H1 (cell line): Measurements from ENCODE around the gene OR10A4. TPM values are rescaled to one million over a fixed set of nuclear protein-coding genes. Genes with fewer than 3 reads are reported as not detected.

ENCODE experiments used
- CTCF ChIA-PET: fragments of 300-600 bp; sonication (Branson Sonifier 250); formaldehyde crosslinking; loops from one replicate; lab custom pipeline; 2021; ENCODE audit not compliant: partially characterized antibody; lab: Charles Lee
- POLR2A ChIA-PET: fragments of 300-600 bp; sonication (Branson Sonifier 250); formaldehyde crosslinking; loops from one replicate; lab custom pipeline; 2021; ENCODE audit warnings: inconsistent platforms; ENCODE audit not compliant: partially characterized antibody; lab: Charles Lee
- DNase-seq, 2 experiments: peaks; one replicate each; pipeline versions ENCODE4 v3.0.0 to v3.0.0-alpha.2; 2010 to 2022; ENCODE audit warnings: low spot score in 2 of 2, low read depth in 1 of 2, mixed read lengths in 1 of 2
- FAIRE-seq: peaks from 2 replicates; lab custom pipeline; 2011; peaks lifted over from hg19 to GRCh38; lab: Jason Lieb, UNC
- H2AFZ ChIP-seq: 2 replicates; pipeline ENCODE4 v1.8.1; 2012; ENCODE audit warnings: low read length, inconsistent platforms
- H2AK5ac ChIP-seq: 2 replicates; pipeline ENCODE4 v1.6.1; 2013; ENCODE audit warnings: low read depth, low read length
- H2BK120ac ChIP-seq: replicated peaks from 2 replicates; pipeline ENCODE3; 2013; ENCODE audit warnings: low read depth, low read length, inconsistent platforms
- H2BK12ac ChIP-seq: 2 replicates; pipeline ENCODE4 v1.6.1; 2013; ENCODE audit warnings: low read depth, low read length
- H2BK15ac ChIP-seq: 2 replicates; pipeline ENCODE4 v1.6.1; 2013; ENCODE audit warnings: low read length
- H2BK20ac ChIP-seq: 2 replicates; pipeline ENCODE4 v1.6.1; 2013; ENCODE audit warnings: low read length
- H2BK5ac ChIP-seq: 2 replicates; pipeline ENCODE4 v1.6.1; 2013; ENCODE audit warnings: low read depth, low read length
- H3K14ac ChIP-seq: 2 replicates; pipeline ENCODE4 v1.6.1; 2013; ENCODE audit warnings: inconsistent platforms; ENCODE audit not compliant: insufficient read length
- H3K18ac ChIP-seq: 2 replicates; pipeline ENCODE4 v1.6.1; 2013; ENCODE audit warnings: low read length; ENCODE audit errors: extremely low read depth
- H3K23ac ChIP-seq: 2 replicates; pipeline ENCODE4 v1.6.1; 2013; ENCODE audit warnings: inconsistent platforms; ENCODE audit not compliant: insufficient read length
- H3K23me2 ChIP-seq: 2 replicates; pipeline ENCODE4 v1.6.1; 2013; ENCODE audit warnings: low read depth, low read length
- H3K27ac ChIP-seq: 2 replicates; pipeline ENCODE4 v1.6.1; 2011; ENCODE audit warnings: low read depth, low read length, inconsistent platforms
- H3K27me3 ChIP-seq, 4 experiments: replicated peaks in 1 of 4; 1 replicate in 1 of 4; 2 replicates in 3 of 4; pipeline versions ENCODE4 v1.6.1 to v1.8.1; 2011 to 2013; ENCODE audit warnings: low read length in 3 of 4, mild to moderate bottlenecking in 3 of 4, inconsistent platforms in 2 of 4, mixed read lengths in 2 of 4, moderate library complexity in 1 of 4; ENCODE audit not compliant: control insufficient read depth in 3 of 4, insufficient read depth in 3 of 4; ENCODE audit errors: extremely low read depth in 1 of 4
- H3K36me3 ChIP-seq, 4 experiments: 2 replicates each; pipeline versions ENCODE4 v1.6.1 to v1.8.1; 2011 to 2013; ENCODE audit warnings: mild to moderate bottlenecking in 4 of 4, low read length in 3 of 4, moderate library complexity in 2 of 4, control low read depth in 1 of 4, inconsistent platforms in 1 of 4; ENCODE audit not compliant: insufficient read depth in 4 of 4, control insufficient read depth in 2 of 4
- H3K4ac ChIP-seq: replicated peaks from 2 replicates; pipeline ENCODE3; 2013; ENCODE audit warnings: low read length, low read depth, mixed read lengths, inconsistent platforms; ENCODE audit not compliant: insufficient read length
- H3K4me1 ChIP-seq, 4 experiments: replicated peaks in 1 of 4; 1 replicate in 1 of 4; 2 replicates in 3 of 4; pipeline versions ENCODE4 v1.6.1 to v1.8.1; 2011 to 2013; ENCODE audit warnings: low read length in 3 of 4, inconsistent platforms in 2 of 4, mixed read lengths in 1 of 4; ENCODE audit not compliant: insufficient read depth in 4 of 4, control insufficient read depth in 3 of 4
- H3K4me2 ChIP-seq, 2 experiments: 2 replicates each; pipeline versions ENCODE4 v1.6.1 to v1.8.1; 2011 to 2013; ENCODE audit warnings: low read depth in 2 of 2, low read length in 2 of 2, control low read depth in 1 of 2, inconsistent platforms in 1 of 2, mild to moderate bottlenecking in 1 of 2; ENCODE audit not compliant: insufficient read depth in 1 of 2
- H3K4me3 ChIP-seq, 4 experiments: fragments of 200-600, 300-600 bp in 1 of 4; sonication (generic), shearing (Covaris generic), sonication (Bioruptor Twin) in 1 of 4; 2 replicates each; pipeline versions ENCODE4 v1.5.1 to v1.8.1; 2011 to 2016; ENCODE audit warnings: low read length in 4 of 4, low read depth in 3 of 4, control low read depth in 2 of 4, inconsistent platforms in 2 of 4, mild to moderate bottlenecking in 2 of 4, mixed read lengths in 1 of 4, moderate library complexity in 1 of 4; ENCODE audit not compliant: insufficient read depth in 2 of 4; ENCODE audit errors: extremely low read depth in 1 of 4
- H3K56ac ChIP-seq: replicated peaks from 2 replicates; pipeline ENCODE3; 2013; ENCODE audit warnings: low read depth, mild to moderate bottlenecking, mixed read lengths, low read length, inconsistent platforms; ENCODE audit not compliant: insufficient read length
- H3K79me1 ChIP-seq: 2 replicates; pipeline ENCODE4 v1.6.1; 2013; ENCODE audit warnings: low read depth, low read length, control low read depth
- H3K79me2 ChIP-seq, 2 experiments: 2 replicates each; pipeline versions ENCODE4 v1.6.1 to v1.8.1; 2012 to 2013; ENCODE audit warnings: low read length in 2 of 2, mild to moderate bottlenecking in 2 of 2, inconsistent platforms in 1 of 2; ENCODE audit not compliant: insufficient read depth in 2 of 2, control insufficient read depth in 1 of 2
- H3K9ac ChIP-seq, 4 experiments: replicated peaks in 1 of 4; 1 replicate in 1 of 4; 2 replicates in 3 of 4; pipeline versions ENCODE4 v1.6.1 to v1.8.1; 2011 to 2013; ENCODE audit warnings: low read depth in 3 of 4, low read length in 3 of 4, control low read depth in 2 of 4, mild to moderate bottlenecking in 2 of 4, moderate library complexity in 2 of 4, inconsistent platforms in 1 of 4; ENCODE audit errors: extremely low read depth in 1 of 4
- H3K9me3 ChIP-seq, 2 experiments: 2 replicates each; pipeline versions ENCODE4 v1.6.1 to v1.8.1; 2012 to 2013; ENCODE audit warnings: mild to moderate bottlenecking in 2 of 2, moderate library complexity in 2 of 2, control low read depth in 1 of 2, inconsistent platforms in 1 of 2, low read depth in 1 of 2, low read length in 1 of 2, mixed read lengths in 1 of 2; ENCODE audit not compliant: insufficient read depth in 2 of 2
- H4K20me1 ChIP-seq, 2 experiments: replicated peaks in 1 of 2; 2 replicates each; pipeline versions ENCODE3 to v1.8.1; 2011 to 2013; ENCODE audit warnings: inconsistent platforms in 2 of 2, low read length in 2 of 2, mild to moderate bottlenecking in 1 of 2; ENCODE audit not compliant: insufficient read depth in 2 of 2, control insufficient read depth in 1 of 2
- H4K5ac ChIP-seq: 2 replicates; pipeline ENCODE4 v1.6.1; 2013; ENCODE audit warnings: low read length, low read depth, mixed read lengths, inconsistent platforms; ENCODE audit not compliant: insufficient read length
- H4K8ac ChIP-seq: 2 replicates; pipeline ENCODE4 v1.8.0; 2013; ENCODE audit warnings: mild to moderate bottlenecking, moderate library complexity, low read length, inconsistent platforms; ENCODE audit not compliant: insufficient read depth; ENCODE audit errors: extremely low read depth
- H4K91ac ChIP-seq: replicated peaks from 2 replicates; pipeline ENCODE3; 2013; ENCODE audit warnings: low read length, mixed read lengths, inconsistent platforms; ENCODE audit not compliant: insufficient read length
- CEBPB ChIP-seq: IDR thresholded peaks from 2 replicates; pipeline ENCODE4 v1.6.1; 2012; ENCODE audit warnings: low read depth, low read length
- EP300 ChIP-seq, 2 experiments: IDR thresholded peaks; 1 replicate in 1 of 2; 2 replicates in 1 of 2; pipeline ENCODE4 v1.6.1; 2011 to 2012; ENCODE audit warnings: low read depth in 2 of 2, low read length in 2 of 2, mild to moderate bottlenecking in 2 of 2, borderline replicate concordance in 1 of 2, inconsistent platforms in 1 of 2, moderate library complexity in 1 of 2
- HDAC6 ChIP-seq: IDR thresholded peaks from one replicate; pipeline ENCODE4 v1.7.1; 2012; ENCODE audit warnings: low read depth, mild to moderate bottlenecking, inconsistent platforms, low read length, moderate library complexity
- JUN ChIP-seq: IDR thresholded peaks from 2 replicates; pipeline ENCODE4 v1.6.1; 2011; ENCODE audit warnings: low read depth, mild to moderate bottlenecking, improper control_type of control experiment, low read length
- NRF1 ChIP-seq: IDR thresholded peaks from 2 replicates; pipeline ENCODE4 v1.6.1; 2011; ENCODE audit warnings: mild to moderate bottlenecking, low read depth, low read length, improper control_type of control experiment
- PHF8 ChIP-seq: fragments of 200-600 bp; sonication (generic); conservative IDR thresholded peaks from 2 replicates; pipeline ENCODE4 v1.7.1; 2012; ENCODE audit warnings: low read depth, mild to moderate bottlenecking, inconsistent platforms, low read length, moderate library complexity
- SP1 ChIP-seq: IDR thresholded peaks from 2 replicates; pipeline ENCODE4 v1.6.1; 2011; ENCODE audit warnings: low read depth, low read length
- TAF1 ChIP-seq: IDR thresholded peaks from 2 replicates; pipeline ENCODE4 v1.6.1; 2011; ENCODE audit warnings: mild to moderate bottlenecking, low read depth, low read length
- TBP ChIP-seq: IDR thresholded peaks from 2 replicates; pipeline ENCODE4 v1.6.1; 2011; ENCODE audit warnings: low read depth, low read length, improper control_type of control experiment
- TEAD4 ChIP-seq: IDR thresholded peaks from 2 replicates; pipeline ENCODE4 v1.6.1; 2012; ENCODE audit warnings: low read depth, low read length, inconsistent platforms, mixed read lengths
- WGBS, 2 experiments: shearing (Covaris generic) in 1 of 2; methylation state at CpG; one replicate each; pipeline versions ENCODE4 v1.1.6 to v1.1.7; 2013 to 2015; ENCODE audit warnings: low lambda C conversion rate in 2 of 2, mixed read lengths in 2 of 2, inconsistent platforms in 1 of 2, low coverage in 1 of 2, missing lambda C conversion rate in 1 of 2; ENCODE audit not compliant: insufficient replicate concordance in 2 of 2, insufficient coverage in 1 of 2, insufficient read length in 1 of 2; ENCODE audit errors: extremely low coverage in 1 of 2, missing lambda C conversion rate in 1 of 2; 5-methylcytosine and 5-hydroxymethylcytosine counted together
- polyA plus RNA-seq, 7 experiments: library from polyadenylated mRNA; depleted of rRNA in 3 of 7; stranded (reverse) in 5 of 7; unstranded in 2 of 7; fragments of >200 nt in 5 of 7; fragments of 200-250 nt in 2 of 7; gene quantifications; 1 replicate in 5 of 7; 2 replicates in 1 of 7; 4 replicates in 1 of 7; pipeline versions ENCODE4 v1.2.1 to v1.2.3, GENCODE V29; 2011 to 2013; ENCODE audit warnings: missing spikeins in 2 of 7, mixed read lengths in 2 of 7
- total RNA-seq: library from RNA; stranded (reverse); fragmentation: NEBNext Ultra II Directional; extraction: Animal tissue kit (Norgen Biotek cat#: 25700); gene quantifications from 2 replicates; pipeline ENCODE4 v1.2.1, GENCODE V29; 2021
- TF ChIP-seq, protein P1 (sequence below), 3 experiments: IDR thresholded peaks; 1 replicate in 2 of 3; 2 replicates in 1 of 3; pipeline versions ENCODE4 v1.5.1 to v1.6.1; 2011; ENCODE audit warnings: low read length in 3 of 3, mild to moderate bottlenecking in 3 of 3, inconsistent platforms in 2 of 3, low read depth in 1 of 3, moderate library complexity in 1 of 3; ENCODE audit not compliant: insufficient read depth in 1 of 3; ENCODE audit errors: control extremely low read depth in 1 of 3
- TF ChIP-seq, protein P2 (sequence below): IDR thresholded peaks from 2 replicates; pipeline ENCODE4 v1.6.1; 2011; ENCODE audit warnings: low read length, improper control_type of control experiment

OR10A4 gene
- total and polyA plus RNA-seq, 2 of the 8 experiments (the other 6 are each of a cell fraction or from before 2014, with no cell fraction given), result not detected

DNA sequence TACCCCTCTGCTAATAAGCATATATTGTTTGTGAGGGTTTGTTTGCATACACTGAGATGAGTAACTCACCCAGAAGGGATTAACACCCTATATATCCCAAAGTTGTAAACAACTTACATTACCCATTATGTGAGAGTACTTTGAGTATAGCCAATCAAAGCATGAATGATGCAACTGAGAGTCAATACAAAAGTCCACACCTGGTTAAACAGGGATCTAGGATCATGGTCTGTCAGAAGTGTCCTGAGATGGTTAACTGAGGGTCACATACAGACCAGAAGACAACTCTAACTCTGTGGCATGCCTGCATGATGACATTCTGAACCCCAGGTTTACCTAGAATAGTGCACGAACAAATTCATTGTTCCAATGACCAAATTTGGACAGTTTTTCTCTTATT lies 48.3 kb upstream of the OR10A4 start:
- Histone ChIP-seq H3K36me3 (no peaks in the 10 kb centered on the region), H4K20me1 (no peaks in the 10 kb centered on the region), H2BK120ac (no peak overlapping the region), H2AFZ (no peak overlapping the region), H2BK15ac (no peak overlapping the region), H3K79me1 (no peaks in the 10 kb centered on the region), H2BK20ac (no peak overlapping the region), H2BK5ac (no peak overlapping the region), H3K23ac (no peak overlapping the region), H4K5ac (no peak overlapping the region), H3K56ac (no peak overlapping the region), H3K4me2 (no peak overlapping the region), H3K9me3 (no peaks in the 10 kb centered on the region), H3K9ac (no peak overlapping the region), H4K91ac (no peak overlapping the region), H3K23me2 (no peaks in the 10 kb centered on the region), H3K4me1 (no peaks in the 10 kb centered on the region), H3K18ac (no peak overlapping the region), H2BK12ac (no peak overlapping the region), H3K79me2 (no peaks in the 10 kb centered on the region), H3K27ac (no peak overlapping the region), H3K4ac (no peak overlapping the region), H3K27me3 (no peaks in the 10 kb centered on the region), H3K4me3 (no peak overlapping the region), H4K8ac (no peak overlapping the region), H2AK5ac (no peak overlapping the region), H3K14ac (no peak overlapping the region)
- POLR2A ChIA-PET, result no interaction called here
- no peak for FAIRE-seq
- 93% methylated on average over 1 of the region's 1 CpG; no CpG with 5 or more reads in 1 of the 2 experiments for WGBS, 2 experiments
- DNase-seq, result no peak
- CTCF ChIA-PET, result no interaction called here
- TF ChIP-seq TAF1, result no peak
- no peak for TF ChIP-seq TEAD4
- no peak for TF ChIP-seq HDAC6
- no peak for TF ChIP-seq NRF1
- TF ChIP-seq TBP, result no peak
- TF ChIP-seq EP300 (IDR thresholded peaks at IDR 0.05; ENCODE audit: borderline replicate concordance in 1 of 2, low read depth in 2 of 2, low read length in 2 of 2), result no peak
- TF ChIP-seq PHF8, result no peak
- TF ChIP-seq, protein P1, sequence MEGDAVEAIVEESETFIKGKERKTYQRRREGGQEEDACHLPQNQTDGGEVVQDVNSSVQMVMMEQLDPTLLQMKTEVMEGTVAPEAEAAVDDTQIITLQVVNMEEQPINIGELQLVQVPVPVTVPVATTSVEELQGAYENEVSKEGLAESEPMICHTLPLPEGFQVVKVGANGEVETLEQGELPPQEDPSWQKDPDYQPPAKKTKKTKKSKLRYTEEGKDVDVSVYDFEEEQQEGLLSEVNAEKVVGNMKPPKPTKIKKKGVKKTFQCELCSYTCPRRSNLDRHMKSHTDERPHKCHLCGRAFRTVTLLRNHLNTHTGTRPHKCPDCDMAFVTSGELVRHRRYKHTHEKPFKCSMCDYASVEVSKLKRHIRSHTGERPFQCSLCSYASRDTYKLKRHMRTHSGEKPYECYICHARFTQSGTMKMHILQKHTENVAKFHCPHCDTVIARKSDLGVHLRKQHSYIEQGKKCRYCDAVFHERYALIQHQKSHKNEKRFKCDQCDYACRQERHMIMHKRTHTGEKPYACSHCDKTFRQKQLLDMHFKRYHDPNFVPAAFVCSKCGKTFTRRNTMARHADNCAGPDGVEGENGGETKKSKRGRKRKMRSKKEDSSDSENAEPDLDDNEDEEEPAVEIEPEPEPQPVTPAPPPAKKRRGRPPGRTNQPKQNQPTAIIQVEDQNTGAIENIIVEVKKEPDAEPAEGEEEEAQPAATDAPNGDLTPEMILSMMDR (IDR thresholded peaks at IDR 0.05; ENCODE audit: control extremely low read depth in 1 of 3, insufficient read depth in 1 of 3, low read depth in 1 of 3, low read length in 3 of 3), result no peak
- no peak for TF ChIP-seq JUN
- TF ChIP-seq CEBPB, result no peak
- no peak for TF ChIP-seq SP1
- TF ChIP-seq, protein P2, sequence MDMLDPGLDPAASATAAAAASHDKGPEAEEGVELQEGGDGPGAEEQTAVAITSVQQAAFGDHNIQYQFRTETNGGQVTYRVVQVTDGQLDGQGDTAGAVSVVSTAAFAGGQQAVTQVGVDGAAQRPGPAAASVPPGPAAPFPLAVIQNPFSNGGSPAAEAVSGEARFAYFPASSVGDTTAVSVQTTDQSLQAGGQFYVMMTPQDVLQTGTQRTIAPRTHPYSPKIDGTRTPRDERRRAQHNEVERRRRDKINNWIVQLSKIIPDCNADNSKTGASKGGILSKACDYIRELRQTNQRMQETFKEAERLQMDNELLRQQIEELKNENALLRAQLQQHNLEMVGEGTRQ, result no peak
